Activated CD8-positive, alpha-beta memory T cell treated with anti-CD3 and anti-CD28 coated beads for 24 hours (primary cell): Measurements from ENCODE around the gene SLX4IP.
"Not testable (repeated sequence)": the region's sequence is repeated elsewhere in the genome, so short reads cannot be mapped to it uniquely, and the experiment has no call there.

Source experiments
- DNase-seq: peaks from one replicate; pipeline ENCODE4 v3.0.0-alpha.2; 2020

SLX4IP gene

DNA sequence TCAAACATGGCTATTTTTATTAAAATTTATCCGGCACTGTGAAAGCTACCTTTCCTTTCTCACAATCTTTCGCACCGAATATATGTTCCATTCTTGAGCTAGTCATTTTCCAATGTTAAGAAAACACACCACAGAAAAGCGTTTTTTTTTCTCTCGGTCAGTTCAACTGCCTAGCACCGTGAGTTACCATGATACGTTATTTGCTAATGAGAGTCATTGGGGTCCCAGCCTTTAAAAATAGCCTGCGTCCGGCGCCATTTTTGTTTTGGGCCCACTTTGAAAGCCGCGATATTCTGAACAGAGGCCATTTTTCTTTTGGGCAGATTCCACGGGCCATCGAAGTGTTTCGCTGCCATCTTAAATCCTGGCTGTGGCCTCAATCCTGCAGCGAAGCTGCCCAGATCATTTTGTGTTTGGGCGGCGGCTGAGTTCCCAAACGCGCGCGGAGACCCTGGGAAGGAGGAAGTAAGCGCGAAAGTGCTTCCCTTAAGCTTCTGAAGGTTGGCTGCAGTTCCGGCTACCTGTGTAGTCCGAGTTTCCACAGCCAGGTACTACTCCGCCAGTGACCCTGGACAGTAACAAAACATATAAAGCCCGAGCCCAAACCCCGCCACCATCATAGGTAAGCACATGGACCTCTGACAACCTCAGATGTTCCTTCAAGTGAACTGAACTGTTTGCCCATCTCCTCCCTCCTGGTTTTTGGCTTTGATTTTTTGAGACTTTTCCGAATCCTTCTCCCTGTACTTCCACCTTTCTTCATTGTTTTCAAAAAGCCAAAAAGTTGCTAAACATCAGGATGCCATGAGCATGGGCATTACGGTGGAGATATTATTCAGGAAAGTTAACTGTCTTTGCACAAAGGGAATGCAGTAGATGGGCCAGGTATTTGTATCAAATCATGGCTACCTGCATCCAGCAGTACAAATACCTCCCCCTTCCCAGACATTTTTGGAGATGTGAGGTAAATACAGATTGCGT, at the start of gene SLX4IP:
TSS of gene SLX4IP (plus strand) at position 474 of the 981 bp plus-strand sequence. CDS start 22,900 bp downstream, outside the sequence.
- peak; percentile 91 for DNase-seq

DNA sequence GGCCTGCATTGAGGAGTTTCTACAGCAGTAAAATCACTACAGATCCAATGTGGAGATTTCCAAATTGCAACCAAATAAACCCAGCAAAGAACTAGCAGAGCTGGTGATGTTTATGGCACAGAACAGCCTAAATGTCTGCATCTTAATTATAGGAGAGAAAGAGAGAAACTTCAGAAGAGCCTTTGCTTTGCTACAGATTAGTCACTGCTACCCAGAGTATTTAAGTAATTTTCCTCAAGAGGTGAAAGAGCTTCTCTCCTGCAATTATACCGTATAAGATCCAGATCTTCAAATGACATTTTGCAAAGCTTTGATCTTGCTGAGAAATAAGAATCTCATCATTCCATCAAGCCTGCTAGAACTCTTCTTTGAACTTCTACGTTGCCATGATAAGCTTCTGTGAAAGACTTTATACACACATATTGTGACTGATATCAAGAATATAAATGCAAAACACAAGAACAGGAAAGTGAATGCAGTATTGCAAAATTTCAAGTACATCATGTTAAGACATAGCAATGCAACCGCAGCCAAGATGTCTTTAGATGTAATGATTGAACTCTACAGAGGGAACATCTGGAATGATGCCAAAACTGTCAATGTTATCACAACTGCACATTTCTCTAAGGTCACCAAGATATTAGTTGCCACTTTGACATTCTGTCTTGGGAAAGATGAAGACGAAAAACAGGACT, 49.1 kb upstream of the SLX4IP start:
- no peak for DNase-seq

DNA sequence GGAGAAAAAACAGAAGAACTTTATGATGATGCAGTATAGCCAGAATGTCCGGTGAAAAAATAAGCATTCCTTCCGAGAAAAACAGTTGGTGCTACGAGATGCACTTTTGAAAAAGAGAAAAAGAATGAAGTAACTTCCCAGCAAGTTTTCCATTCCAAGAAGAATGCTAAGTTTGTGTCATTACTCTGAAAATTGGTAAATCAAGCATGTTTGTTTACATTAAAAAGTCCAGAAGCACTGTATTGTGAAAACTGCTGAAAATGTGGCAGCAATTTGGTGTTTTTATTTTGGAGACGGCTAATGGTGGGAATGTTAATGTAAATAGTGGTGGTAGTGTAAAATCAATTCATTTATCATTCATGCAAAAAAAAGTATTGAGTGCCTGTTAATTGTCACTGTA, 47.4 kb upstream of the SLX4IP start:
- no peak for DNase-seq

DNA sequence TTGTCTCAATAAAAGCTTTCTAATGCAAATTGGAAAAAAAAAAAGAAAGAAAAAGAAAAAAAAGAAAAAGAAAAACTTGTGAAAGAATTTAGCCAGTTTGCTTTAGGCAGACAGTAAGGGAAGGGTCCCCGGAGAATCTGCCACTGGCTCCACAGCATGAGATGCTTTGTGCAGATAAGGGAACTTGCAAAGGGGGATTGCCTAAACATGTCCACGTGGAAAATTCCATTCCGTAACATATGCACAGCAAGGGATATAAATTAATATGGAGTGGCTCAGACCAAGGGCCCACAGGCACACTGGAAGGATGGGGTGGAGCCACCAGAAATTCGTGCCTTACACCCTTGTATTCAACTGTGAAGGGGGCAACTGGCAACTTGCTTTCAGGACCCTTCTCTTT, 46.5 kb upstream of the SLX4IP start:
- no peak for DNase-seq

DNA sequence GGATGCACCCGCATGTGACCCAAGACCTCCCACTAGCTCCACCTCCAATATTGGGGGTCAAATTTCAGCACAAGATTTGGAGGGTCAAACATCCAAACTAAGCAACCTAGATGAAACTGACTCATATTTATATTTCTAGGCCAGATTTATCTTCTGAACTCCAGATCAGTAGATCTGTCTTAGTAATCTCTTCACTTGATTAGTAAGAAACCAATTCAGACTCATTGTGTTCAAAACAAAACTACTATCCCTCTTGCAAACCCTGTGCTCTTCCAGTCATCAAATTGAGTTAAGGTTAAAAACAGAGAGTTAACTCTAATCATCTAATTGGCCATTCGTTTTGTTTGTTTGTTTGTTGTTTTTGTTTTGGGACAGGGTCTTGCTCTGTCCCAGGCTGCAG, 44.4 kb upstream of the SLX4IP start:
- DNase-seq: no peak

DNA sequence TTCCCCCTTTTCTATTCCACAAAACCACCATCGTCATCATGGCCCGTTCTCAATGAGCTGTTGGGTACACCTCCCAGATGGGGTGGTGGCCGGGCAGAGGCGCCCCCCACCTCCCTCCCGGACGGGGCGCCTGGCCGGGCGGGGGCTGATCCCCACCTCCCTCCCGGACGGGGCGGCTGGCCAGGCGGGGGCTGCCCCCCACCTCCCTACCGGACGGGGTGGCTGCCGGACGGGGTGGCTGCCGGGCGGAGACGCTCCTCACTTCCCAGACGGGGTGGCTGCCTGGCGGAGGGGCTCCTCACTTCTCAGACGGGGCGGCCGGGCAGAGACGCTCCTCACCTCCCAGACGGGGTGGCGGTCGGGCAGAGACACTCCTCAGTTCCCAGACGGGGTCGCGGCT, 40.4 kb upstream of the SLX4IP start:
- DNase-seq: not testable (repeated sequence)

DNA sequence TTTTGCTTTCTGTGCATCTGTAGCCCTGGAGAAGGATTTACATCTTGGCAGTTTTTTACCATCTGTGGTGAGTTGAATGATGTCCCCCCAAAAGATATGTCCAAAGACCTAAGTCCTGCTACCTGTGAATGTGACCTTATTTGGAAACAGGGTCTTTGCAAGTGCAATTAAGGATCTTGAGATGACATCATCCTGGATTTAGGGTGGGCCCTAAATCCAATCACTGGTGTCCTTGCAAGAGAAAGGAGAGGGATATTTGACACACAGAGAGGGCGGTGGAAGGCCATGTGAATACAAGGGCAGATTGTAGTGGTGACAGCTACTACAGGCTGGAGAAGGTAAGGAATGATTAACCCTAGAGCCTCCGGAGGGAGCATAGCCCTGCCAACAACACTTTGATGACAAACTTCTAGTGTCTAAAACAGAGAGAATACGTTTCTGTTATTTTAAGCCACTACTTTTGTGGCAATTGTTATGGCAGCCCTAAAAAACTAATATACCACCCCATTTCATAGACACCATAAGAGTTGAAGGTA, 36.2 kb upstream of the SLX4IP start:
- no peak for DNase-seq

DNA sequence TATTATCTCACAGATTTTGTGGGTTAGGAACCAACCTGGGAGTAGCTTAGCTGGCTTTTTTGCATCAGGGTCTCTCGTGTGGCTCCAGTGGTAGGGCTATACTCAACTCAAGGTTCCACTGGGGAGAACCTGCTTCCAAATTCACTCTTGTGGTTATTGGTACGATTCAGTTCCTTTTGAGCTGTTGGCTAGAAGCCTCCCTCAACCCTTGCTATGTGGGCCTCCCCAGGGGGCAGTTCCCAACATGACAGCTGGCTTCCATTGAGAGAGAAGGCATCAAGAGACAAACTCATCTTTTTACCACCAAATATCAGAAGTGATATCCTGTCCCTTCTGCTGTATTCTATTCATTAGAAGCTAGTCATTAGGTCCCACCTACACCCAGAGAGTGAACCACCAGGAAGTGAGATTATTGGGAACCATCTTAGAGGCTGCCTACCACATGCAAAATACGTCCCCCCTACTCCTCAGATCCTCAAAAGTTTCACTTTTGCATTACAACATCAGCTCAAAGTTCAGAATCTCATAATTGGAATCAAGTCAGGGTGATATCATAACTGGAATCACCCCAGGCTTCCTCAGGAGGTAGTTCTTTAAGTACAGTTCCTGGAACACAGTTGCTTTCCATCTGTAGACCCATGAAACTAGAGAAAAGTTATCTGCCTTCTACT, 32.0 kb upstream of the SLX4IP start:
- no peak for DNase-seq

DNA sequence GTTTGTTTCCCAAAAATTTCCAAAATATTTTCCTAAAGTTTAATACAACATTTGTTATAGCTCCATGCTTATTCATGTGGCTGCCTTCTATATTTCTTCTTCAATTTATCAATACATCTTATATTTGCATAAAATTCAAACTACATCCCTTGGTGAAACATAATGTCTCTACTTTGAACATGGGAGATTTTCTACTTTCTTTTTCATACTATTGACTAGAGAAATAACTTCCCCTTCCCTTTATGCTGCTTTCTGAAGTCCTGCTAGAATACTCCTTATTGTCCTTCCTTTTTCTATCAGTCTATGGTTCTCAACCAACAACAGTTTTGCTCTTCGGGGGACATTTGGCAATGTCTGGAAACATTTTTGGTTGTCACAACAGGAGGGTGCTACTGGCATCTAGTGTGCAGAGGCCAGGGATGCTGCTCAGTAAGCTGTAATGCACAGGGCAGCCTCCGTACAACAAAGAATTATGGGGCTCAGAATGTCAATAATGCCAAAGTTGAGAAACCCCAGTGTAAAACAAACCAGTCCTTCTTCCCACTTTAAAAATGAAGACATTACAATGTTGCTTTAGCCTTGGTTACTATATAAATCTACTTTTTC, 31.0 kb upstream of the SLX4IP start:
- no peak for DNase-seq

DNA sequence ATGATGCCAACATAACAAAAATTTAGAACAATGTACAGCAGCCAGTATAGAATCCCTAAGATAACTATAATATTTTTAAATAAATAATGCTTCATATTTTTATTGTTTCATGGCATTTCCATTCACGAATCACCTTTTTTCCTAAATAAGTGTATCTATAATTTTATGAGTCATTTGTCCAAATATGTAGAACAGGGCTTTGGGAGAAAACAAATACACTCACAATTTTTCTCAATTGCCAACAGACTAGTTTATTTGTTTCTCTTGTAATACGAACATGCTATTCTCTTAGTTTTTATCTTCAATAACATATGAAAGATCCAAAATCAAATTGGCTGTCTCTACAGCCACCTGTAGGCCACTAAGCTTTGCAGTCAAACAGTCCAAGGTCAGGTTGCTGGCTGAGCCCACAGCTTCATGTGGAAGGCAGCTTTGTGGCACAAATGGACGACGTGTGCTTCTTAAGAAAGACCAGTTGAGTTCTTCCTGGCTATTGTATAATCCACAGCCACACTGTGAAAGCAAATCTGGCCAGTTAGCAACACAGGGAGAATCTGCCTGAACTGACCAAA, 30.1 kb upstream of the SLX4IP start:
- no peak for DNase-seq

DNA sequence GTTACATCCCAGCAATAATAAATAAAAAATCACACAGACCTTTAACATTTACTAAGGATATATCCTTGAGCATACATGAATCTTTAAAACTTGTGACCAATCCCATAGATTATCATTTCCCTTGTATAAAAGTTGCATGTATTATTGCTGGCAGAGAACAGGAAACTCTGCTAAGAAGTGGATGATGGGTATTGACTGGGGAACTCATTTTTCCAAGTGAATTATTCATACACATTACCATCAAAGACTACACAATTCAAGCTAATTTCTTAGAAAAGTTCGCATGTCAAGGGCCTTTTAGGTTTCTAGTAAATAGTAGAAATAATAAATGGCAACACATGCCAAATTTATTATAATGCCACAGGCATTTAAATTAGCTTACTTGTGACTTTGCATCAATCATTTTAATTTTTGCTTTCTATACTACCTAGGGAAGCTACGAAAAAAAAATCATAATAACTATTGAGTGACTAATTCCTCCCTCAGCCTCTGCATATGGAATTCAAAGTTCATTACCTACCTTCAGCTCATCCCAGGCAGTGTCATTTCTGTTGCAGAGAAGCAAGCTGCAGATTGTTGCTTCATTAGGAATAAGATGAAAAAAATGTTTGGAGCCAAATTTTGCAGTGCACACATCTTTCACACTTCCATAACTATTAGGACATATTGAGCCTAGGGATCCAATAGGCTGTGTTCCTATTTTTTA, 26.8 kb upstream of the SLX4IP start:
- DNase-seq: no peak

DNA sequence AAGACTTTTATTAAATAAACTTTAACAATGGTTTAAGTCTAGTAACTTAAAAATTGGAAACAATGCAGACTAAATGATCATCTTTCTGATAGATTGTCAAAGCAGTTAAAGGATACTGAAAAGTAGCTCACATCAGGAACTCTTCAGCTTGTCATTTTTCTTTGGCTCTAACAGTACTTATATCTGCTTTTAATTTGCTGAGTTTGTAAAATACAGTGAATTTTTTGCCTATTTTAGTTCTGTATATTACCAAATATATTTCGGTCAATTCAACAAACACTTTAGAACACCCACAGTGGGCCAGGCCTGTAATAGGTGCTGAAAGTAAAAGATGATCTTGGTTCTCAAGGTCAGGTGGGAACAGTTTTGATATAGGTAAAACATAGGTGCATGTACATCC, 23.4 kb upstream of the SLX4IP start:
- no peak for DNase-seq

DNA sequence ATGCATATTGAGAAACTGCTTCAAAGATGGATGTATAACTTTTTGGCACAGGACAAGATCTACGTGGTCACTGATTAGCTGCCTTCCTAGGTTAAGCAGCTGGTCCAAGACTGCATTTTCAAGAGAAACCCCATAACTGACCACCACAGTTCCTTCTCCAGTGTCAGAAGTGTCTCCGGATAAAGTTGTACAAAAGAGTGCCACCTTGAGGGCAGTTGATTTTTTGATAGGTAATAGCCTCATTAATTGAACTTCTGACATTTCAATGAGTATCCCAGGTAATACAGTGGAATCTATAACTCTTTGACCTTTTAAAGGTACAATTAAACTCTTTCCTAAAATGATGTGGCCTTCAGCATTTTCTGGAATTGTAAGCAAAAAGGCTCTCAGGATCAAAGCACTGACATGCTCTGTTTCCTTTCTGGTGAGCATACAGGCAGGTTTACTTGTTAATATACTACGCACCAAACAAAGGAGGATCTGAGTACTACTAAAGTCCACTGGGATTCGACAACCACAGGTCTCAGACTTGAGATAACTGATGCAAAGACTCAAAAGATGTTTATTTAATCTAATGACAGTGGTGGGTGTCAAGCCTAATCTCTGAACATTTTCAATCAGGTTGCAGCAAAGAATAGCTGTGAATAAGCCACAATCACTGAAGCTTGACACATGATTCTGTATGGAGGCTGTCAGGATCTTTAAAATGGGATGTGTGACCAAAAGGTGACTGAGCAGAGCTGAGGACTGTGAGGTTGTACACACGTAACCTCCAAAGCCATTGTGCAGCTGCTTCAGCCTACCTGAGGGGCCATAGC, 22.3 kb upstream of the SLX4IP start:
- DNase-seq: no peak

DNA sequence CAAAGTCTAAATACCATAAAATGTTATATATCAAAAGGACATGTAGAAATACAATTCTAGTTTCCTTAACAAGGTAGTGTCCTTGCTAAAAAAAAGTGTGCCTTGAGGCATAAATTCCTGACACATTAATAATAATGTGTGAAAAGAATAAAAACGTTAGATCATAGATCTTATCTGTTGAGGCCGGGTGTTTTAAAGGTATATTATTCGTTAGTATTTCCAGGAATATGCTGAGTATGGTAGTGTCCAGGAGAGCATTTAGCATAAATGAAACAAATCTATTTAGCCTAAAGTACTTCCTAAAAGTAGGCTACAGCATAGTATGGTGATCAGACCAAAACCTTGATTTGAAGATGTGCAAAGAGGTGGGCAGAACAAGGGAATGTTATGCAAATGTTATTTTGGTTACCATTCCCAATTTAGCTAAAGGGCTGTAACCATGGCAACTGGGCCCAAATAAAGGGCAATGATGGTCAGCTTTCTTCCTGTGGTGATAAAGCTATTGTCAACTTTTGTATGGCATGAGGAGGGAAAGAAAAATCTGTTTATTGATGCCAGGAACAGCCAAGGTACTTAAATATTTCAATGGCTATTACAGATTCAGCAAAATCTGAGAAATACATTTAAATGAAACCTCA, 20.0 kb upstream of the SLX4IP start:
- DNase-seq: no peak

DNA sequence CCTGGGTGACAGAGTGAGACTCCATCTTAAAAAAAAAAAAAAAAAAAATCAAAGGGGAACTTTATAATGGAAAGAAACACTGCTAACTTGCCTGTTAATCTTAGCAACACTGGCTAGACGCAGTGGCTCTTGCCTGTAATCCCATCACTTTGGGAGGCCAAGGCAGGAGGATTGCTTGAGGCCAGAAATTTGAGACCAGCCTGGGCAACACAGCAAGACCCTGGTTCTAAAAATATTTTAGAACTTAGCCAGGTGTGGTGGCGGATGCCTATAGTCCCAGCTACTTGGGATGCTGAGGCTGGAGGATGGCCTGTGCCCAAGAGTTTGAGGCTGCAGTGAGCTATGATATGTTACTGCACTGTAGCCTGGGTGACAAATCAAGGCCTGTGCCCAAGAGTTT, 17.9 kb upstream of the SLX4IP start:
- DNase-seq: not testable (repeated sequence)

DNA sequence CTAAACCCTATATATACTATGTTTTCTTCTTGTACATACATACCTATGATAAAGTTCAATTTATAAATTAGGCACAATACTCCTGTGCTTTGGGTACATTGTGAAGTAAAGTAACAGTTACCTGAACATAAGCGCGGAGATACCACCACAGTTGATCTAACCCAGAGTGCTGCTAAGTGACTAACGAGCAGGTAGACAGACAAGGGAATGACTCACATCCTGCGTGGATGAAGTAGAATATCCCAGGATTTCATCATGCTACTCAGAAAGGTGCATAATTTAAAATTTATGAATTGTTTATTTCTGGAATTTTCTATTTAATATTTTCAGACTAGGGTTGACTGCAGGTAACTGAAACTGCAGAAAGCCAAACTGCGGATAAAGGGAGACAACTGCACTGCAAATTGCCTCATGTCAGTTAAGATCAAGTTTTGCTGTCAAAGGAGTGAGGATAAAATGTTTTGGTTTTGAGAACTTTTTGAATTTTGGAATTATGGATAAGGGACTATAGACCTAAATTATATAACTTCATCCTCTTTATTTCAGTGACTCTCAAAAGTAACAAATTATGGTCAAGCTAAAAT, 15.5 kb upstream of the SLX4IP start:
- DNase-seq: no peak

DNA sequence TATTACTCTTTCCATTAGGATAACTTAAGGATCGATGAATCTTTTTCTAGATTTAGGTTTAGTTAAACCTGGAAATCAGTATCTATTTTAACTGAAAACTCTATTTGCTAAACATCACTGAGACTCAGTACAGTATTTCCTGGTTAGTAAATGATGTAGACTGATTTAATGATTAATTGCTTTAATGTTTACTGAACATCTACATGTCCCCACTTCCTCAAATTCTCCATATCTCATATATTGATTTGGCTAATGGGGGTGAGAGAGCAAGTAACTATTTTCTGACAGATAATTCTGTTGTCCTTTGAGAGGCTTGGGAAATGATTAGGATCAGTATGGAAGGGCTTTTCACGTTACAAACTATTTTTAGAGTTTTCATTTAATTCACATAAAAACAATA, 11.4 kb upstream of the SLX4IP start:
- no peak for DNase-seq

DNA sequence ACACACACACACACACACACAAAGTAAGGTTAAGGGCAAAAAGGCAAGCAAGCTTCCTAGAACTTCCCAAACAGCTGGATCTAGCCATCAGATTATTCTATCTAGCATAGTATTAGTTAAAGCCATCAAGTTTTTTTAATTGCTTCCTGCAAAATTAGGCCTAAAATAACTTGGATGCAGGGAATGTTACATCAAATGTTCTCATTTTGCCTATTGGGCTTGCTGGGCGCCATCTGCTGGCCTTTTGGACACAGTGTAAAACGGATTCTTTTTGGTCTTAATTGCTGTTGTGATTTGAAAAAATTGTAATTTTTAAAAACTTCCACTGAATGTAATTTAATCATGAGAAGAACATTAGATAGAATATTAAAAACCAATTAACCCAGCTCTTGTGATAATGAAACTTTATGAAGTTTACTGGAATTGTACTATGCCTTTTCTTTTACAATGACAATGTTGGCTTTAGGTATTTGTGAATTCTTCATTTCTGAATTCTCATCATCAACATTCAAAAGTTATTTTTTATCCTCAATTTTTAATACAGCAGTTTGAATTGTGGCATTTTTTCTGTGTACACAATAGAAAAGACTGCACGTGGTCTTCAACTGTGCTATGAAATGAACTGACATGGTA, 7.9 kb upstream of the SLX4IP start:
- DNase-seq: peak; percentile 64

DNA sequence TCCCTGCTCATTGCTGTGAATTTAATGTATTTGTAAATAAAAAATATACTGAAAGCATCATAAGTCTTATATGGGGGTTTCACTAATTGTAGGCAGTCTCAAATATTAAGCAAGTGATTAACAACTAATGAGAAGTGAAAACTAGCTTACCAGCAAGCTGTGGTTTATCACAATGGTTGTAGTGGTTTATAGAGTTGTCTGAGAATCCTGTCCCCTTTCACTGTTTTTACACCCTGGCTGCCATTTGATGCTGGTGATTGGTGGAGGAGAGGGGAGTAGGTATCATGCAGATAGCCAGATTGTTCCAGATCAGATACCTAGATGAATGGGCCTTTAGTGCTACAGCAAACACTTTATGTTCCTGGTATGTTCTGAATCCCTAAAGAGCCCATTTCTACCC, 7.1 kb upstream of the SLX4IP start:
- no peak for DNase-seq
